Peyer's patch (tissue), 4 donors: ENCODE data around the gene COL6A2.

Experiments used
- CTCF ChIP-seq, 6 experiments: fragments of 450-650 bp in 4 of 6; fragments of 200-600 bp in 2 of 6; sonication (generic) in 1 of 6; IDR thresholded peaks; one replicate each; pipeline ENCODE4 v1.5.1; 2017 to 2019; ENCODE audit warnings: antibody characterized with exemption in 6 of 6, mild to moderate bottlenecking in 3 of 6, moderate library complexity in 1 of 6
- POLR2A ChIP-seq, 2 donors: fragments of 450-650 bp; IDR thresholded peaks; one replicate each; pipeline ENCODE4 v1.5.1; 2017; ENCODE audit warnings: antibody characterized with exemption in 2 of 2, mild to moderate bottlenecking in 2 of 2, moderate library complexity in 2 of 2

GRCh38 chr21:46068516-46069079 is 29.3 kb upstream of the COL6A2 start:
- no peak for TF ChIP-seq CTCF (IDR thresholded peaks at IDR 0.05)
- no peak for TF ChIP-seq POLR2A (IDR thresholded peaks at IDR 0.05)
